Measurements from ENCODE around the gene EIF4B. TPM values are rescaled to one million over a fixed set of nuclear protein-coding genes. Genes with fewer than 3 reads are reported as not detected.

The EIF4B gene
- total RNA-seq, 1 experiment from 2014 or later, result 809 TPM

- ChIA-PET CTCF (interaction anchor here (1.0 kb wide), 1 partner anchor 17 kb away, joined by 3 read pairs; no protein-coding TSS in a partner anchor), RAD21 (ENCODE audit: low non-redundant PET in 1 of 2, low total read pairs in 2 of 2, uncharacterized antibody in 2 of 2, unreplicated experiment in 2 of 2) (no interaction called here), POLR2A (no interaction called here)
- H3K9ac ChIP-seq (ENCODE audit: low read length), result no peak overlapping the region
- peaks cover 0 to 8% of the 10 kb centered on the region in 2 experiments; a peak in 2 of 4 replicates for H3K9me3 ChIP-seq (ENCODE audit: control insufficient read depth in 1 of 2, insufficient read depth in 1 of 2, low read depth in 1 of 2, low read length in 2 of 2)
- no peaks in the 10 kb centered on the region for H3K9me2 ChIP-seq (ENCODE audit: insufficient read depth)
- intact Hi-C loops (cut with micrococcal nuclease), result no loop called here
- no peaks in the 10 kb centered on the region for H3K27me3 ChIP-seq (ENCODE audit: insufficient read depth, low read length)
- H2AFZ ChIP-seq (ENCODE audit: low read depth, low read length, poor library complexity, severe bottlenecking), result no peak overlapping the region
- peaks cover 9 to 25% of the 10 kb centered on the region in 2 experiments for H3K4me1 ChIP-seq (ENCODE audit: control insufficient read depth in 1 of 2, insufficient read depth in 2 of 2, low read length in 2 of 2)
- peaks cover 12% of the 10 kb centered on the region; the same call in 1 of the 2 replicates for H3K79me2 ChIP-seq (ENCODE audit: insufficient read depth, low read length)
- H3K36me3 ChIP-seq (ENCODE audit: control insufficient read depth in 1 of 2, insufficient read depth in 2 of 2, low read length in 2 of 2), result no peaks in the 10 kb centered on the region; a peak in 1 of 4 replicates
- no peaks in the 10 kb centered on the region for H4K20me1 ChIP-seq (ENCODE audit: insufficient read depth)
- ATAC-seq (no peak), DNase-seq (ENCODE audit: low read depth, low spot score) (no peak)
- BruUV-seq (replicated peaks), result no TSS peak
- no peak overlapping the region for H3K4me3 ChIP-seq (replicated peaks in 1 of 2; ENCODE audit: low read depth in 1 of 2, low read length in 2 of 2)
- no peak overlapping the region for H3K4me2 ChIP-seq (ENCODE audit: low read length)
- TF ChIP-seq, protein P1, sequence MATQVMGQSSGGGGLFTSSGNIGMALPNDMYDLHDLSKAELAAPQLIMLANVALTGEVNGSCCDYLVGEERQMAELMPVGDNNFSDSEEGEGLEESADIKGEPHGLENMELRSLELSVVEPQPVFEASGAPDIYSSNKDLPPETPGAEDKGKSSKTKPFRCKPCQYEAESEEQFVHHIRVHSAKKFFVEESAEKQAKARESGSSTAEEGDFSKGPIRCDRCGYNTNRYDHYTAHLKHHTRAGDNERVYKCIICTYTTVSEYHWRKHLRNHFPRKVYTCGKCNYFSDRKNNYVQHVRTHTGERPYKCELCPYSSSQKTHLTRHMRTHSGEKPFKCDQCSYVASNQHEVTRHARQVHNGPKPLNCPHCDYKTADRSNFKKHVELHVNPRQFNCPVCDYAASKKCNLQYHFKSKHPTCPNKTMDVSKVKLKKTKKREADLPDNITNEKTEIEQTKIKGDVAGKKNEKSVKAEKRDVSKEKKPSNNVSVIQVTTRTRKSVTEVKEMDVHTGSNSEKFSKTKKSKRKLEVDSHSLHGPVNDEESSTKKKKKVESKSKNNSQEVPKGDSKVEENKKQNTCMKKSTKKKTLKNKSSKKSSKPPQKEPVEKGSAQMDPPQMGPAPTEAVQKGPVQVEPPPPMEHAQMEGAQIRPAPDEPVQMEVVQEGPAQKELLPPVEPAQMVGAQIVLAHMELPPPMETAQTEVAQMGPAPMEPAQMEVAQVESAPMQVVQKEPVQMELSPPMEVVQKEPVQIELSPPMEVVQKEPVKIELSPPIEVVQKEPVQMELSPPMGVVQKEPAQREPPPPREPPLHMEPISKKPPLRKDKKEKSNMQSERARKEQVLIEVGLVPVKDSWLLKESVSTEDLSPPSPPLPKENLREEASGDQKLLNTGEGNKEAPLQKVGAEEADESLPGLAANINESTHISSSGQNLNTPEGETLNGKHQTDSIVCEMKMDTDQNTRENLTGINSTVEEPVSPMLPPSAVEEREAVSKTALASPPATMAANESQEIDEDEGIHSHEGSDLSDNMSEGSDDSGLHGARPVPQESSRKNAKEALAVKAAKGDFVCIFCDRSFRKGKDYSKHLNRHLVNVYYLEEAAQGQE (IDR thresholded peaks at IDR 0.05; ENCODE audit: low read depth), result no peak
- TF ChIP-seq CEBPB (IDR thresholded peaks at IDR 0.05; ENCODE audit: low read depth) (no peak), POLR2A (IDR thresholded peaks at IDR 0.05; ENCODE audit: borderline replicate concordance, extremely low read depth, insufficient read depth, insufficient read length) (no peak), SRF (IDR thresholded peaks at IDR 0.05; ENCODE audit: low read depth) (no peak), ELF1 (IDR thresholded peaks at IDR 0.05; ENCODE audit: borderline replicate concordance, low read depth) (no peak), ZNF274 (IDR thresholded peaks at IDR 0.05; ENCODE audit: low read depth, low read length) (no peak), SP1 (IDR thresholded peaks at IDR 0.05; ENCODE audit: low read depth) (no peak), RAD21 (IDR thresholded peaks at IDR 0.05; ENCODE audit: low read depth) (no peak), EGR1 (IDR thresholded peaks at IDR 0.05; ENCODE audit: low read depth) (no peak), FOSL1 (IDR thresholded peaks at IDR 0.05; ENCODE audit: low read depth) (no peak), SIN3A (IDR thresholded peaks at IDR 0.05; ENCODE audit: low read depth) (no peak), TCF7L2 (IDR thresholded peaks at IDR 0.05; ENCODE audit: borderline replicate concordance, extremely low read depth, insufficient read depth, insufficient read length) (no peak), POLR2AphosphoS5 (IDR thresholded peaks at IDR 0.05; ENCODE audit: low read depth, low read length) (no peak), ZFX (IDR thresholded peaks at IDR 0.05) (no peak), CTCF (IDR thresholded peaks at IDR 0.05 in 2 of 3, conservative IDR thresholded peaks at IDR 0.05 in 1 of 3; ENCODE audit: borderline replicate concordance in 1 of 3, insufficient read depth in 1 of 3, low read depth in 2 of 3, low read length in 2 of 3) (no peak), EZH2phosphoT487 (IDR thresholded peaks at IDR 0.05; ENCODE audit: borderline replicate concordance) (no peak), YY1 (IDR thresholded peaks at IDR 0.05; ENCODE audit: extremely low read depth, insufficient replicate concordance, low read depth, low read length) (no peak), CBX3 (IDR thresholded peaks at IDR 0.05; ENCODE audit: low read depth) (no peak)
- TF ChIP-seq, protein P2, sequence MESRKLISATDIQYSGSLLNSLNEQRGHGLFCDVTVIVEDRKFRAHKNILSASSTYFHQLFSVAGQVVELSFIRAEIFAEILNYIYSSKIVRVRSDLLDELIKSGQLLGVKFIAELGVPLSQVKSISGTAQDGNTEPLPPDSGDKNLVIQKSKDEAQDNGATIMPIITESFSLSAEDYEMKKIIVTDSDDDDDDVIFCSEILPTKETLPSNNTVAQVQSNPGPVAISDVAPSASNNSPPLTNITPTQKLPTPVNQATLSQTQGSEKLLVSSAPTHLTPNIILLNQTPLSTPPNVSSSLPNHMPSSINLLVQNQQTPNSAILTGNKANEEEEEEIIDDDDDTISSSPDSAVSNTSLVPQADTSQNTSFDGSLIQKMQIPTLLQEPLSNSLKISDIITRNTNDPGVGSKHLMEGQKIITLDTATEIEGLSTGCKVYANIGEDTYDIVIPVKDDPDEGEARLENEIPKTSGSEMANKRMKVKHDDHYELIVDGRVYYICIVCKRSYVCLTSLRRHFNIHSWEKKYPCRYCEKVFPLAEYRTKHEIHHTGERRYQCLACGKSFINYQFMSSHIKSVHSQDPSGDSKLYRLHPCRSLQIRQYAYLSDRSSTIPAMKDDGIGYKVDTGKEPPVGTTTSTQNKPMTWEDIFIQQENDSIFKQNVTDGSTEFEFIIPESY (IDR thresholded peaks at IDR 0.05; ENCODE audit: extremely low read depth, insufficient replicate concordance, low read length), result no peak
- H3K27ac ChIP-seq (ENCODE audit: low read depth, low read length), result no peak overlapping the region
Measured at GRCh38 chr12:53082637-53083175, 76.5 kb downstream of the EIF4B start.

Measured in HCT116 (cell line).